ENCODE results near the gene SLCO3A1. TPM values are rescaled to one million over a fixed set of nuclear protein-coding genes. Genes with fewer than 3 reads are reported as not detected.

Gene SLCO3A1
- total RNA-seq, 1 experiment from 2014 or later, result 5.1 TPM

DNA sequence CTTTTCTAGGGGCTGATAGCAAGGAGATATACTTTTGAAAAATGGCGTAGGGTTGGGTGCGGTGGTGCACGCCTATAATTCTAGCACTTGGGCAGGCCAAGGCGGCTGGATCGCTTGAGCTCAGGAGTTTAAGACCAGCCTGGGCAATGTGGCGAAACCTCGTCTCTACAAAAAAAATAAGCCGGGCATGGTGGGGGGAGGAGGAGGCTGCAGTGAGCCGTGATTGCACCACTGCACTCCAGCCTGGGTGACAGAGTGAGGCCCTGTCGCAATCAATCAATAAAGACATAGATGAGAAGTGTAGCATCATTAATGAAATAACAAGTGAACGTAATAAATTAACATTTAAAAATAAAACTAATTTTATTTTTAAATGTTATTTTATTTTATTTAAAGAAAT, 134.6 kb downstream of the SLCO3A1 start (continued):
- TF ChIP-seq, protein P1, sequence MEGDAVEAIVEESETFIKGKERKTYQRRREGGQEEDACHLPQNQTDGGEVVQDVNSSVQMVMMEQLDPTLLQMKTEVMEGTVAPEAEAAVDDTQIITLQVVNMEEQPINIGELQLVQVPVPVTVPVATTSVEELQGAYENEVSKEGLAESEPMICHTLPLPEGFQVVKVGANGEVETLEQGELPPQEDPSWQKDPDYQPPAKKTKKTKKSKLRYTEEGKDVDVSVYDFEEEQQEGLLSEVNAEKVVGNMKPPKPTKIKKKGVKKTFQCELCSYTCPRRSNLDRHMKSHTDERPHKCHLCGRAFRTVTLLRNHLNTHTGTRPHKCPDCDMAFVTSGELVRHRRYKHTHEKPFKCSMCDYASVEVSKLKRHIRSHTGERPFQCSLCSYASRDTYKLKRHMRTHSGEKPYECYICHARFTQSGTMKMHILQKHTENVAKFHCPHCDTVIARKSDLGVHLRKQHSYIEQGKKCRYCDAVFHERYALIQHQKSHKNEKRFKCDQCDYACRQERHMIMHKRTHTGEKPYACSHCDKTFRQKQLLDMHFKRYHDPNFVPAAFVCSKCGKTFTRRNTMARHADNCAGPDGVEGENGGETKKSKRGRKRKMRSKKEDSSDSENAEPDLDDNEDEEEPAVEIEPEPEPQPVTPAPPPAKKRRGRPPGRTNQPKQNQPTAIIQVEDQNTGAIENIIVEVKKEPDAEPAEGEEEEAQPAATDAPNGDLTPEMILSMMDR (IDR thresholded peaks at IDR 0.05 in 2 of 3, conservative IDR thresholded peaks at IDR 0.05 in 1 of 3; ENCODE audit: borderline replicate concordance in 1 of 3, insufficient read depth in 1 of 3, low read depth in 2 of 3, low read length in 2 of 3), result no peak
- TF ChIP-seq SRF (IDR thresholded peaks at IDR 0.05; ENCODE audit: low read depth), result no peak
- TF ChIP-seq, protein P2, sequence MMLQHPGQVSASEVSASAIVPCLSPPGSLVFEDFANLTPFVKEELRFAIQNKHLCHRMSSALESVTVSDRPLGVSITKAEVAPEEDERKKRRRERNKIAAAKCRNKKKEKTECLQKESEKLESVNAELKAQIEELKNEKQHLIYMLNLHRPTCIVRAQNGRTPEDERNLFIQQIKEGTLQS (IDR thresholded peaks at IDR 0.05), result no peak
- no peak for TF ChIP-seq EZH2 (IDR thresholded peaks at IDR 0.05)
- no peak for TF ChIP-seq YY1 (IDR thresholded peaks at IDR 0.05; ENCODE audit: extremely low read depth, insufficient replicate concordance, low read depth, low read length)
- no peak for TF ChIP-seq ZNF274 (IDR thresholded peaks at IDR 0.05; ENCODE audit: low read depth, low read length)
- TF ChIP-seq POLR2AphosphoS5 (IDR thresholded peaks at IDR 0.05; ENCODE audit: low read depth, low read length), result no peak
- no peak for TF ChIP-seq FOSL1 (IDR thresholded peaks at IDR 0.05; ENCODE audit: low read depth)
- TF ChIP-seq RAD21 (IDR thresholded peaks at IDR 0.05; ENCODE audit: low read depth), result no peak
- TF ChIP-seq CBX3 (IDR thresholded peaks at IDR 0.05; ENCODE audit: low read depth), result no peak

DNA sequence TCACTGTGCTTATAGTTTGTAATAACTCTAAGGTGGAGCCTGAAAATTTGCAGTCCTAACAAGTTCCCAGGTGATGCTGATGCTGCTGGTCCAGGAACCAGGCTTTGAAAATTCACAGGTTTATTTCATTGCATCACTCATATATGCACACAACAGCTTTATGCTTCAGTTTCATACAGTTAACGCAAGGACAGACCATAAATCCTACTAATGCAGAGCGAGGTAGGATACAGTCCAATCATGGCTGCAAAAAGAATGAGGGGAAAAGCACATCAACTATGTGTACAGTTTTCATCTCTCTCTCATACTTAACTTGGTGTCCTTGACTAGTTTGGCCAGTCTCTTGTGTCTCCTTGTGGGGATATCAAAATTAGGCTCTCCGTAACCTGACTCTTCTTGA, 135.1 kb downstream of the SLCO3A1 start:
- Histone ChIP-seq H4K20me1 (ENCODE audit: insufficient read depth) (no peaks in the 10 kb centered on the region), H3K27me3 (ENCODE audit: insufficient read depth, low read length) (no peaks in the 10 kb centered on the region), H2AFZ (ENCODE audit: low read depth, low read length, poor library complexity, severe bottlenecking) (no peak overlapping the region), H3K27ac (ENCODE audit: low read depth, low read length) (no peak overlapping the region), H3K4me2 (ENCODE audit: low read length) (no peak overlapping the region), H3K79me2 (ENCODE audit: insufficient read depth, low read length) (no peaks in the 10 kb centered on the region), H3K9ac (ENCODE audit: low read length) (no peak overlapping the region), H3K9me2 (ENCODE audit: insufficient read depth) (no peaks in the 10 kb centered on the region), H3K4me1 (ENCODE audit: control insufficient read depth in 1 of 2, insufficient read depth in 2 of 2, low read length in 2 of 2) (no peaks in the 10 kb centered on the region), H3K4me3 (replicated peaks in 1 of 2; ENCODE audit: low read depth in 1 of 2, low read length in 2 of 2) (no peak overlapping the region), H3K36me3 (ENCODE audit: control insufficient read depth in 1 of 2, insufficient read depth in 2 of 2, low read length in 2 of 2) (no peaks in the 10 kb centered on the region), H3K9me3 (ENCODE audit: control insufficient read depth in 1 of 2, insufficient read depth in 1 of 2, low read depth in 1 of 2, low read length in 2 of 2) (no peaks in the 10 kb centered on the region)
- DNase-seq (ENCODE audit: low read depth, low spot score) (no peak), ATAC-seq (no peak)
- RAD21 ChIA-PET (ENCODE audit: low non-redundant PET in 1 of 2, low total read pairs in 2 of 2, uncharacterized antibody in 2 of 2, unreplicated experiment in 2 of 2), result no interaction called here
- CTCF ChIA-PET, result no interaction called here
- intact Hi-C loops (cut with micrococcal nuclease), result no loop called here
- TF ChIP-seq, protein P1 (IDR thresholded peaks at IDR 0.05 in 2 of 3, conservative IDR thresholded peaks at IDR 0.05 in 1 of 3; ENCODE audit: borderline replicate concordance in 1 of 3, insufficient read depth in 1 of 3, low read depth in 2 of 3, low read length in 2 of 3), result no peak
- no peak for TF ChIP-seq SP1 (IDR thresholded peaks at IDR 0.05; ENCODE audit: low read depth)
- no peak for TF ChIP-seq CEBPB (IDR thresholded peaks at IDR 0.05; ENCODE audit: low read depth)
- no peak for TF ChIP-seq CBX3 (IDR thresholded peaks at IDR 0.05; ENCODE audit: low read depth)
- TF ChIP-seq, protein P3, sequence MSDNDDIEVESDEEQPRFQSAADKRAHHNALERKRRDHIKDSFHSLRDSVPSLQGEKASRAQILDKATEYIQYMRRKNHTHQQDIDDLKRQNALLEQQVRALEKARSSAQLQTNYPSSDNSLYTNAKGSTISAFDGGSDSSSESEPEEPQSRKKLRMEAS (IDR thresholded peaks at IDR 0.05), result no peak
- TF ChIP-seq, protein P4, sequence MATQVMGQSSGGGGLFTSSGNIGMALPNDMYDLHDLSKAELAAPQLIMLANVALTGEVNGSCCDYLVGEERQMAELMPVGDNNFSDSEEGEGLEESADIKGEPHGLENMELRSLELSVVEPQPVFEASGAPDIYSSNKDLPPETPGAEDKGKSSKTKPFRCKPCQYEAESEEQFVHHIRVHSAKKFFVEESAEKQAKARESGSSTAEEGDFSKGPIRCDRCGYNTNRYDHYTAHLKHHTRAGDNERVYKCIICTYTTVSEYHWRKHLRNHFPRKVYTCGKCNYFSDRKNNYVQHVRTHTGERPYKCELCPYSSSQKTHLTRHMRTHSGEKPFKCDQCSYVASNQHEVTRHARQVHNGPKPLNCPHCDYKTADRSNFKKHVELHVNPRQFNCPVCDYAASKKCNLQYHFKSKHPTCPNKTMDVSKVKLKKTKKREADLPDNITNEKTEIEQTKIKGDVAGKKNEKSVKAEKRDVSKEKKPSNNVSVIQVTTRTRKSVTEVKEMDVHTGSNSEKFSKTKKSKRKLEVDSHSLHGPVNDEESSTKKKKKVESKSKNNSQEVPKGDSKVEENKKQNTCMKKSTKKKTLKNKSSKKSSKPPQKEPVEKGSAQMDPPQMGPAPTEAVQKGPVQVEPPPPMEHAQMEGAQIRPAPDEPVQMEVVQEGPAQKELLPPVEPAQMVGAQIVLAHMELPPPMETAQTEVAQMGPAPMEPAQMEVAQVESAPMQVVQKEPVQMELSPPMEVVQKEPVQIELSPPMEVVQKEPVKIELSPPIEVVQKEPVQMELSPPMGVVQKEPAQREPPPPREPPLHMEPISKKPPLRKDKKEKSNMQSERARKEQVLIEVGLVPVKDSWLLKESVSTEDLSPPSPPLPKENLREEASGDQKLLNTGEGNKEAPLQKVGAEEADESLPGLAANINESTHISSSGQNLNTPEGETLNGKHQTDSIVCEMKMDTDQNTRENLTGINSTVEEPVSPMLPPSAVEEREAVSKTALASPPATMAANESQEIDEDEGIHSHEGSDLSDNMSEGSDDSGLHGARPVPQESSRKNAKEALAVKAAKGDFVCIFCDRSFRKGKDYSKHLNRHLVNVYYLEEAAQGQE (IDR thresholded peaks at IDR 0.05; ENCODE audit: low read depth), result no peak
- TF ChIP-seq EGR1 (IDR thresholded peaks at IDR 0.05; ENCODE audit: low read depth), result no peak
- TF ChIP-seq, protein P2 (IDR thresholded peaks at IDR 0.05), result no peak
- TF ChIP-seq POLR2A (IDR thresholded peaks at IDR 0.05; ENCODE audit: borderline replicate concordance, extremely low read depth, insufficient read depth, insufficient read length), result no peak
- POLR2A ChIA-PET, result no interaction called here
- BruUV-seq (replicated peaks), result no TSS peak

Data from HCT116 (cell line).